C4-2B (cell line): Measurements from ENCODE around the gene CNTN5.

Experiments used
- CTCF ChIP-seq: fragments of 450-650 bp; conservative IDR thresholded peaks from 2 replicates; pipeline ENCODE4 v1.5.1; 2017; ENCODE audit warnings: mild to moderate bottlenecking
- ZFX ChIP-seq: fragments of 450-650 bp; IDR thresholded peaks from 2 replicates; pipeline ENCODE4 v1.6.1; 2017

- no peak for TF ChIP-seq CTCF
- TF ChIP-seq ZFX = no peak
Observed at GRCh38 chr11:99275521-99275920, 254.8 kb downstream of the CNTN5 start.
